Body of pancreas (tissue), 4 donors: ENCODE results near the gene ATP8B4.

Source experiments
- POLR2A ChIP-seq, 3 donors: fragments of 450-650 bp; IDR thresholded peaks; one replicate each; pipeline ENCODE4 v1.6.1; 2016; ENCODE audit warnings: antibody characterized with exemption in 3 of 3, mild to moderate bottlenecking in 2 of 3
- TF ChIP-seq, protein P1 (sequence below), 7 experiments: fragments of 450-650 bp in 4 of 7; fragments of 200-600 bp in 3 of 7; sonication (generic) in 3 of 7; IDR thresholded peaks; one replicate each; pipeline ENCODE4 v1.5.1; 2016 to 2019; ENCODE audit warnings: antibody characterized with exemption in 7 of 7

- TF ChIP-seq, protein P1, sequence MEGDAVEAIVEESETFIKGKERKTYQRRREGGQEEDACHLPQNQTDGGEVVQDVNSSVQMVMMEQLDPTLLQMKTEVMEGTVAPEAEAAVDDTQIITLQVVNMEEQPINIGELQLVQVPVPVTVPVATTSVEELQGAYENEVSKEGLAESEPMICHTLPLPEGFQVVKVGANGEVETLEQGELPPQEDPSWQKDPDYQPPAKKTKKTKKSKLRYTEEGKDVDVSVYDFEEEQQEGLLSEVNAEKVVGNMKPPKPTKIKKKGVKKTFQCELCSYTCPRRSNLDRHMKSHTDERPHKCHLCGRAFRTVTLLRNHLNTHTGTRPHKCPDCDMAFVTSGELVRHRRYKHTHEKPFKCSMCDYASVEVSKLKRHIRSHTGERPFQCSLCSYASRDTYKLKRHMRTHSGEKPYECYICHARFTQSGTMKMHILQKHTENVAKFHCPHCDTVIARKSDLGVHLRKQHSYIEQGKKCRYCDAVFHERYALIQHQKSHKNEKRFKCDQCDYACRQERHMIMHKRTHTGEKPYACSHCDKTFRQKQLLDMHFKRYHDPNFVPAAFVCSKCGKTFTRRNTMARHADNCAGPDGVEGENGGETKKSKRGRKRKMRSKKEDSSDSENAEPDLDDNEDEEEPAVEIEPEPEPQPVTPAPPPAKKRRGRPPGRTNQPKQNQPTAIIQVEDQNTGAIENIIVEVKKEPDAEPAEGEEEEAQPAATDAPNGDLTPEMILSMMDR (IDR thresholded peaks at IDR 0.05) = peak in 1 of 7 experiments; percentile 15
- TF ChIP-seq POLR2A (IDR thresholded peaks at IDR 0.05) = no peak
Measured at GRCh38 chr15:50116477-50116876, 2.6 kb downstream of the ATP8B4 start.
